Measurements from ENCODE around the gene SRC.

SRC gene

DNA sequence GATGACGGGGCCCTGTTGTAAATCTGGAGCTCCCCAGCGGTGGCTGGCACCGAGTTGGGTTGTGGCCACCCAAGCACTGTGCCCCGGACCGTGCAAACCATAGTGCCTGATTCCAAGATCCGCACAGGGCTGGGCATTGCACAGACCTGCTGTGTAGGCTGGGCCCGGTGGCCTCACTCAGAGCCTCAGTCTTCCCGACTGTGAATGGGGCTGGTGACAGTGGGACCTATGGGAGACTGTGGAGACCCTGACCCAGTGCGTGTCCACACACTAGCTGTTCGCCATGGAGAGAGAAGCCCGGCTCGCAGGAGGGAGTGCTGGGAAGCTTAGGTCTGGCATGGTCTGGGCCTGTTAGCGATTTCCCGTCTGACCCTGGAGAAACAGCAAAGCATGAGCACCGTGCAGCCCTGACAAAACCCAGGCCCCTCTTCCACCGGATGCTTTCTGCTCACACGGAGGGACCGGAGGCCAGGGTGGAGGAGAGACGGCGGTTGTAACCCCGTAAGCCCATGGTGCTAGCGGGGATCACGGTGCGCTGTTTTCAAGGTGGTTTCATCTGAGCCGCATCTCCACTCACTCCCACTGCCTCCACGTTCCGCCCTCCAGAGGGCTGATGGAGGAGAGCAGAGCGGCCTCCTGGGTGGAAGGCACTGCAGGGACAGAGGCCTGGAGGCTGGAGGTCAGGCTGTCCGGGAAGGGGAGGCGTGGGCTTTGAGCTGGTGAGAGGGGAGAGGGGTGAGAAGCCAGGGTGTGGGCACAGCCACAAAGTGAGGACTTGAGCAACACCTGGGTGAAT, 52.2 kb downstream of the SRC start:
- no peak for DNase-seq

DNA sequence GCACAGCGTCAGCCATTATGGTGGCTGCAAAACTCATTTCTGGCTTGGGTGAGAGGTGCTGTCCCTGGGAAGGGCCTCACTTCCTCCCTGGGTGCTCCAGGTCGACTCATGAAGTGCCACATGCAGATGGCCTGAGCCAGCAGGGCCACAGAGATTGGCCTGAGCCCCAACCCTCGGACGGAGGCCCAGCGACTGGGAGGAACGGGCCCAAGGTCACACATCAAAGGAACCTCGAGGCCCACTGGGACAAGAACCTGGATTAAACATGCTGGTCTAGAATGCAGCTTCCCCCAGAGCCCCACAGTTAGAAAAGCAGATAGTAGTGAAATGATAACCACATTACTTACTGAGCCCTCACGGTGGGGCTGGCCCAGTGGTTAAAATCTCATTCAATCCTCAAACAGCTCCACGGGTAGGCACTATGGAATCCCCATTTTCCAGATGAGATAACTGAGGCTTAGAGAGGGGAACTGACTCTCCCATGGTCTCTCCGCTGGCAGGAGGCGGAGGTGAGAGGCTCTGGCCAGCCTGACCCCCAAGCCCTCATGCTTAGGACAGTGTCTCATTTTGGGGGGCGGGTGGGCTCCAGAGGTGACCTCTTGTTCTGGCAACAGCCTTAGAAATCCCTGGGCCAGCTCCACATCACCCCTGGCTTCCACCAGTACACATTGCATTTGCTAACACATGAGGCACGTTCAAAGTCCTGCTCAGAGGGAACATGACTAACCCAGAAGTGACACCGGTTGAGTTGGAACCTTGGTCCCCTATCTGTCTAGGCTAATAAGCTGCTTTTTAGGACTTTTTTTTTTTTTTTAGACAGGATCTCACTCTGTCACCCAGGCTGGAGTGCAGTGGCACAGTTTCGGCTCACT, 53.0 kb downstream of the SRC start:
- DNase-seq, result no peak

DNA sequence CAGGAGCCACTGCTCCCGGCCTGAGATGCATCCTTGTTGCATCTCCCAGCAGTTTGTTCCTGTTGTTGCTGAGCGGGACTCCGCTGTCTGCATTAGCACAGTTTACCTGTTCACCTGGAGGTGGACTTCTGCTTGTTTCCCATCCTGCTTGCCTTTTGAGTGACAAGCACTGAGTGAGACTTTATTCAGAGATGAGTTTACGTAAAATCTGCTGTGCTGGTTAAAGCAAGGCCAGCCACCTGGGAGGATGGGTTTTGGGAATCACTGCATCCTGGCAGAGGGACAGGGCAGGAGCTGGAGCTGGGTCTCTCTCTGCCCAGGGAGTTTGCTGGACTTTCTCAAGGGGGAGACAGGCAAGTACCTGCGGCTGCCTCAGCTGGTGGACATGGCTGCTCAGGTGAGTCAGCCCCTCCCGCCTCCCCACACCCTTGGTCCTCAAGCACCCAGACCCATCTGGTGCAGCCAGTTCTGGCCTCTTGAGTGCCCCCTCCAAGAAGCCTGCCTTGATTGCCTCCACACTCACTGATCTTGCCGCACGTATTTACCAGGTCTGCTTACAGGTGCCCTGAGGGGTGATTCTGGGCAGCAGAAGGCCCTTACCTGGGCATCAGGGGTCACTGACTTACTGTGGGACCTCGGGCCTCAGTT, 55.5 kb downstream of the SRC start:
- no peak for DNase-seq

DNA sequence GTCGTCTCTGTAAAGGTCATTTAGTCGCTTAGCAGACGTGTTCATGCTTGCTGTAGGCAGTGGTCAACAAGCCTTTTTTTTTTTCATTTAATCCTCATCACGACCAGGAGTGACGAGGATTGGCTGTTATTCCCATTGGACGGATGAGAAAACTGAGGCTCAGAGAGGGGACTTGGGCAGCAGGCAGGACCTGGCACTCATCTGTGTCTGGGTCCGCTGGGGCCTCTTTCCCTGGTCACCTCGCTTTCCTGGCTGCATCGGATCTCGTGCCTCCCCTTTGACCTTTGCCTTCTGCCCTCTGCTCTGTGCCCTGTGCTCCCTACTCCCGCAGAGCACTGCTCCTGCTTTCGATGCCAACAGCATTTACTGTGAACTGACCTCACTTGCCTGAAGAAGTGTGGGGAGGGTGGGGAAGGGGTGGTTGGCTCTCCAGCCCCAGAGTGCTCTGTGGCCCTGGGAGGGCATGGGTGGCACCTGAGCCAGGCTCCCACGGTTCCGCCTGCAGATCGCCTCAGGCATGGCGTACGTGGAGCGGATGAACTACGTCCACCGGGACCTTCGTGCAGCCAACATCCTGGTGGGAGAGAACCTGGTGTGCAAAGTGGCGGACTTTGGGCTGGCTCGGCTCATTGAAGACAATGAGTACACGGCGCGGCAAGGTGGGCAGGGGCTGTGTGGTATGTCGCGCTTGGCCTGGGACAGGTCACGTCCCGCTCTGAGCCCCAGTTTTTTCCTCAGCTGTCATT, 56.2 kb downstream of the SRC start:
- DNase-seq, result no peak

DNA sequence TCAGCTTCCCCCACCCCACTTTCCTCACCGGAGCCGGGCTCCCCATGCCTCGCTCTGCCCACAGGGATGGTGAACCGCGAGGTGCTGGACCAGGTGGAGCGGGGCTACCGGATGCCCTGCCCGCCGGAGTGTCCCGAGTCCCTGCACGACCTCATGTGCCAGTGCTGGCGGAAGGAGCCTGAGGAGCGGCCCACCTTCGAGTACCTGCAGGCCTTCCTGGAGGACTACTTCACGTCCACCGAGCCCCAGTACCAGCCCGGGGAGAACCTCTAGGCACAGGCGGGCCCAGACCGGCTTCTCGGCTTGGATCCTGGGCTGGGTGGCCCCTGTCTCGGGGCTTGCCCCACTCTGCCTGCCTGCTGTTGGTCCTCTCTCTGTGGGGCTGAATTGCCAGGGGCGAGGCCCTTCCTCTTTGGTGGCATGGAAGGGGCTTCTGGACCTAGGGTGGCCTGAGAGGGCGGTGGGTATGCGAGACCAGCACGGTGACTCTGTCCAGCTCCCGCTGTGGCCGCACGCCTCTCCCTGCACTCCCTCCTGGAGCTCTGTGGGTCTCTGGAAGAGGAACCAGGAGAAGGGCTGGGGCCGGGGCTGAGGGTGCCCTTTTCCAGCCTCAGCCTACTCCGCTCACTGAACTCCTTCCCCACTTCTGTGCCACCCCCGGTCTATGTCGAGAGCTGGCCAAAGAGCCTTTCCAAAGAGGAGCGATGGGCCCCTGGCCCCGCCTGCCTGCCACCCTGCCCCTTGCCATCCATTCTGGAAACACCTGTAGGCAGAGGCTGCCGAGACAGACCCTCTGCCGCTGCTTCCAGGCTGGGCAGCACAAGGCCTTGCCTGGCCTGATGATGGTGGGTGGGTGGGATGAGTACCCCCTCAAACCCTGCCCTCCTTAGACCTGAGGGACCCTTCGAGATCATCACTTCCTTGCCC, 57.4 kb downstream of the SRC start:
- DNase-seq, result no peak

DNA sequence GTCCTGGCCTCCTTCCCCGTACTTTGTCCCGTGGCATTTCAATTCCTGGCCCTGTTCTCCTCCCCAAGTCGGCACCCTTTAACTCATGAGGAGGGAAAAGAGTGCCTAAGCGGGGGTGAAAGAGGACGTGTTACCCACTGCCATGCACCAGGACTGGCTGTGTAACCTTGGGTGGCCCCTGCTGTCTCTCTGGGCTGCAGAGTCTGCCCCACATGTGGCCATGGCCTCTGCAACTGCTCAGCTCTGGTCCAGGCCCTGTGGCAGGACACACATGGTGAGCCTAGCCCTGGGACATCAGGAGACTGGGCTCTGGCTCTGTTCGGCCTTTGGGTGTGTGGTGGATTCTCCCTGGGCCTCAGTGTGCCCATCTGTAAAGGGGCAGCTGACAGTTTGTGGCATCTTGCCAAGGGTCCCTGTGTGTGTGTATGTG, 58.5 kb downstream of the SRC start:
- DNase-seq, result no peak

DNA sequence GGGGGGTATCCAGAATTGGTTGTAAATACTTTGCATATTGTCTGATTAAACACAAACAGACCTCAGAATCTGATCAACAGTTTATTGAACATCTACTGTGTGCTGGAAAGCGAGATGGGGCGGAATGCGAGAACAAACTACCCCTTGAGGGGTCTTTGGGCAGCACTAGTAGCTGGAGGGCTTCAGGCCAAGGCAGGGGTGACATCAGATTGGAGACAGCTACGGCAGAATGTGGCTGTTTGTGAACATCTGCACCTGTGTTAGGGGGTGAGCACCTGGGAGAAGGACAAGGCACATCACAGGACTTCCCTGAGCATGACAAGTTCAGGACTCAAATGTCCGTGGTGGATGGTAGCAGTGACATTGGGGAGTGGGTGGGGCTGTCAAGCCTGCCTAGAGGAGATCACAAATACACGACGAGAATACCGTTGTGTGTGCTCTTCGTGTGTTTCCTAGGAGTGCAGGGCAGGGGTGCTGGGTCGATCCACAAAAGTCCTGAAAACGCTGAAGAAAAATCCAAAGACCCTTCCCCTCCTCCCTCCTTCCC, 59.5 kb downstream of the SRC start:
- no peak for DNase-seq

DNA sequence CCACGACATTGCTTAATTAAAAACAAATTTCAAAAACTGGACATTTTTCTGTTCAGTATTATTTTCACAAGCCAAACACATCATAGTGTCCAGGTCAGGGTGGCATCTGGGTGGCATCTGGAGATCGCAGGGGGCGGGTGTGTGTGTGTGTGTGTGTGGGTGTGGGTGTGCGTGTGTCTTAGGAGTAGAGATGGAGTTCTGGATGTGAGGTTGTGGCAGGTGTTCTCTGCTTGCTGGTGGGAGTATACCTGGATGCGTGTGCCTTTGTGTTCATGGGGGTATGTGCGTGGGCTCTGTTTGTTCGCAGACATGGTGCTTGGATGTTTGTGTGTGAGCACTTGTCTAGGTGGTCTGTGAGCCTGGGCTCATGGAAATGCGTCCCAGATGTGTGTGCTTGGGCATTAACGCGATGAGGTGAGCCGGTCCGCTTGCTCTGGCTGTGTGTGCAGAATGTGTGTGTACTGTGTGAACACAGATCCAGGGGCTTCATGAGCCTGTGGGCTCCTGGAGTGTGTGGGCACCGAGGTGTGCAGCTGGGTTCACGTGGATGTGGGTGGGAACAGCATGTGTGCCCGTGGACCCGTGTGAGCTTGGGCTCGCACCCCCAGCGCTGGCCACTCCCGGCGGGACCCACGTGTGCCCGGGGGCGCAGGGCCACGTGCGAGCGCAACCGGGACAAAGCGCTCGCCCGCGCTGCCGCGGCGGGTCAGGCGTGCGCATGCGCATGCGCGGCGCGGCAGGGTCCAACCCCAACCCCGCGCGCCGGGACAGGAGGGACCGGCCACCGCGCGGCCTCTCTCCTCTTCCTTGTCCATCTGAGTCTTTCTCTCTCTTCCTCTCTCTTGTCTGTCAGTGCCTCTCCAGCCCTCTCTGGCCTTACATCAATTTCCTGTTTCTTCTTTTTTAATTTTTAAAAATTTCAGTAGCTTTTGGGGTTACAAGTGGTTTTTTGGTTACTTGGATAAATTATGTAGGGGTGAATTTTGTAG, 60.4 kb downstream of the SRC start:
- no peak for DNase-seq

DNA sequence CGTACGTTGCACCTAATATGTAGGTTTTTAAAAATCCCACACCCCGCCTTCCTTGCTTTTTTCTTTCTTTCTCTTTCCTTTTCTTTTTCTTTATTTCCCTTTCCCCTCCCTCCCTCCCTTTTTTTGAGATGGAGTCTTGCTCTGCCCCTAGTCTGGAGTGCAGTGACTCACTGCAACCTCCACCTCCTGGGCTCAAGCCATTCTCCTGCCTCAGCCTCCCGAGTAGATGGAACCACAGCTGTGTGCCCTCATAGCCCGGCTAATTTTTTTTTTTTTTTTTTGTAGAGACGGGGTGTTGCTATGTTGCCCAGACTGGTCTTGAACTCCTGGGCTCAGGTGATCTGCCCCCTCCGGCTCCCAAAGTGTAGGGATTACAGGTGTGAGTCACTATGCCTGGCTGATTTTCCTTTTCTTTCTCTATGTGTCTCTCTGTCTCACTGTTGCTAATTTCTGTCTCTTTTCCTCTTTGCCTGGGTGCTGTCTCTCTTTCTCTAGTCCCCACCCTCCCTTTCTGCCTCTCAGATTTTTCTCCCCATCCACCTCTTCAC, 61.2 kb downstream of the SRC start:
- no peak for DNase-seq

DNA sequence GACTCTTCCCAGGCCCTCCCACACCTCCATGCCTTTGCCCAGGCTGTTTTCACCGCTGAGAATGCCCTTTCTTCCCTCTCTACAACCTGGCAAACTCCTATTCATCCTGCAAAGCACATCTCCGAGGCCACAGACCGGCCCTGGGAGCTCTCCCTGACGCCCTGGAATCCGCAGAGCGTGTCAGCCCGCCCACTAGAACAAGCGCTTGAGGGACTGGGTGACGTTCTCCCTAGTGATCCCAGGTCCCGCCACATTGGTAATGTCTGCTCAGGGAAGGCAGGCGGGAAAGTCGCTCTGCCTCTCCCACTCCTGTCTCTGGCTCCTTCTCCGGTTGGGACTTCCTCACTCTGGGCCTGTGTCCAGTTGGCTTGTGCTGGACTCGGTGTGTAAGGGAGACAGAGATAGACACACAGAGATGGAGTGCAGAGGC, 61.6 kb downstream of the SRC start:
- DNase-seq, result no peak

DNA sequence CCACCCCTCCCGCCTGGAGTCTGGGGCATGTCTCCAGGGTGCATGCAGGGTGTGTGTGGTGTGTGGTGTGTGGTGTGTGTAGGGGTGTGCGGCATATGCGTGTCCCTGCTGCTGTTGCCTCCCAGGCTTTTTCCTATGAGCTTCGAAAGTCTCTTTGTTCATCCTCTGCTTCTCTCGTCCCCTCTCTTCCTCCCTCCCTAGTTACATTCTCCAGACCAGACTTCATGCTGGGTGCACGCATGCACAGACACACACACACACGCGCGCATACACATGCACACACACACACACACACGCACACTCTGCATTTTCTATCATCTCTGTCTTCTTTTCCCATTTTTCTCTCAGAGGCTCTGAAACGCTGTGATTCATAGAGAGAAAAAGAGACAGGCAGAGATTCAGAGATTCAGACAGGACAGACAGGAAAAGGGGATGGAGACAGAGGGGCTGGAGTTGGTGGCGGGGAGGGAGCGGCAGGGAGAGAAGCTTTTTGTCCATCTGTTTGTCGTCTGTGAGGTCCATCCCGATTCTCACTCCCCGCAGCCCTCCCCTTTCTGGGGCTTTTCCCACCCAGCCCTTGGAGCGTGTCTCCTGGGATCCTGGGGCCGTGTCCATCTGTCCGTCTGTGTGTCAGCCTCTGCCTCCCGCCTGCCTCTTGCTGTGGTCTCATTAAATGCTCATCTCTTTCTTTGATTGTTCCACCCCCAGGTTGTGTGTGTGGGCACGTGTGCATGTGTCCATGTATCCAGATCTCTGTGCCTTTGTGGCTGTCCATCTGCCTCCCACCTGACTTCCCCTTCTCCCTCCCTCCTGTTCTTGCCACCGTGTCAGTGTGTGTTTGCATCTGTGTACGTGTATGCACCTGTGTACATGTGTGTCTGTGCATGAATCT, 62.6 kb downstream of the SRC start:
- no peak for DNase-seq

DNA sequence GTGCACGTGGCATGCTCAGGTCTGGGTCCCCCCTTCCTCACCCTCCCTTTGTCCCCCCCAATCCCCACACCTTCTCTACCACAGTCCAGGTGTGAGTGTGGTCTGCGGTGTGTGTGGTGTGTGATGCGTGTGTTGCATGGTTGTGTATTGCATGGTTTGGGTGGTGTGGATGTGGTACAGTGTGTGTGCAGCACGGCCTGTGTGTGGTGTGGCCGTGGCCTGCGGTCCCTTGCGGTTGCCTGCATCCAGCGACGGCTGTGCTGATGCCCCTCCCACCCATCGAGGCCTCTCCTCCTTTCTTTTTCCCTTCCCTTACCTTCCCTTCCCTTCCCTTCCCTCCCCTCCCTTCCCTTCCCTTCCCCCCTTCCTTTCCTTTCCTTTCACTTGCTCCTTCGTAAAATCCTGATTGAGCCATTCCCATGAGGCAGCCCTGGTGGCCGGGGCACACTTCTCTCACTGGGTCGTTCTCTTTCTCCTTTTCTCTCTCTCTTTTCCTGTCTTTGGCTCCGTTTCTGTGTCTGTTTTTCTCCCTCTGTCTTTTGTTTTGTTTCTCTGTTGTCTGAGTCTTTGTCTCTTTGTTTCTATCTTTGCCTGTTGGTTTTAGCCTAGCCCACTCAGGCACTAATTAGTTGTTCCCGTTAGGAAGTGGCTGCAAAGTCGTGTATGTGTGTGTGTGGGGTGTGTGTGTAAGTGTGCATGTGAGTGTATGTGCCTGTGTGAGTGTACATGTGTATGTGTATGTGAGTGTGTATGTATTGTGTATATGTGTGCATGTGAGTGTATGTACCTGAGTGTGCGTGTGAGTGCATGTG, 65.7 kb downstream of the SRC start:
- DNase-seq, result no peak

DNA sequence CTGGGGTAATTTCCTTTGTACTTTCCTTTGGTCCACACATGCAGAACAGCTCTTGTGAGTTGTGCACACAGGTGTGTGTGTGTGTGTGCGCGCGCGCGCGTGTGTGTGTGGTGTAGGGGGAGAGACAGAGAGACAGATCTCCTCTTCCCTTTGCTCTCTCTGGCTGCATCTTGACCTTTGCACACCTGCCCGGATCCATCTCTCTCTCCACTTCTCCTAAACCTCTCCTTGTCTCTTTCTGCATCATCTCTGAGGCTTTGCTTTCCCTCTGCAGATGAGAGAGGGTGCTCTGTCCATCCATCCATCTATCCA, 67.0 kb downstream of the SRC start:
- no peak for DNase-seq

DNA sequence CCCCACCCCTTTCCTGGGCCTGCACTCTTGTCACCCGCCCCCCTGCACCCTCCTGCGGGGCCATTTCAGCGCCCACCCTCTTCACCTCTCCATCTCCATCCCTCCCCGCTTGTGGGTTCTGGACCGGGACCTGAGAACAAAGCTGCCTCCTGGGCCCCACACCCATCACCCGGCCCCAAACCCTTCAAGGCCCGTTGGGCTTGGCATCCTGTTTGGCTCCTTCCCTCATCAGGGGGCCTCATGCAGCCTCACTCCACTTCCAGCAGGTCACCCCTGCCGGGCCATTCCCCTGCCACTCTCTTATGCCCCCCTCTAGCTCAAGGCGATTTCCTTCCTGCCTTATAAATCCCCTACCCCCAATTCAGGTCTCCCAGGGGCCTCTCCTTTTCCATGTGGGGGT, 67.4 kb downstream of the SRC start:
- DNase-seq, result no peak

DNA sequence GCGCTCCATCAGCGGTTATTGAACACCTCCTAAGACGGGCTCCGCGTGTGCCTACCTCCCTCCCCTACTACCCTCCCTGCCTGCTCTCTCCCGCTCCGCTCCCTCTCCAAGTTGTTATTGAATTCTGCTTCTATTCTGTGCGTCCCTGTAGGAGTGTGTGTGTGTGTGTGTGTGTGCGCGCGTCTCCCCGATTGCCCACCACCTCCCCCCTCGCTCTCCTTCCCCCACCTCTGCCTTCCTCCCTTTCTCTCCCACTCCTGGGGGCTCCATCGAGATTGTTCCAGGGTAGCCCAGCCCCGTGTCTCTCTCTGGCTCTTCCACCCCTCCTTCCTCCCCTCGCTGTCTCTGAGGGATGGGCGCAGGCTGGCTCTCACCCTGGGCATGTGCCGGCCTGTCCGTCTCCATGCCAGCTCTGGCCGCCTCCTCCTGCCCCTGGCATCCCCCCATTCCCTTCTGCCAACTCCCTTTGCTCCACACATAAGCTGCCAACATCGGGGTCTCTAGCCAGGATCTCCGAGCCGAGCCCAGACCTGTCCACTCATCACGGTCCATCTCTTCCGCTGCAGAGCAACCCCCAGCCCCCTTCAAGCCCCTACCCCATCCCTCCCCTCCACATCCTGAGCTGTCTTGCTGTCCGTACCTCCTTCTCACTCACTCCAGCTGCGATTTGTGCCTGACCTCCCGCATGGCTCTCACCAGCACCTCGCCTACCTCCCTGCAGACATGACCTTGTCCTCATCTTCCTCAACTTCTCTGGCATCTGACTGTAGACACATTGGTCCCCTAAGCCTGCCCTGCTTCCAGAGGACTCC, 68.5 kb downstream of the SRC start:
- DNase-seq, result no peak

DNA sequence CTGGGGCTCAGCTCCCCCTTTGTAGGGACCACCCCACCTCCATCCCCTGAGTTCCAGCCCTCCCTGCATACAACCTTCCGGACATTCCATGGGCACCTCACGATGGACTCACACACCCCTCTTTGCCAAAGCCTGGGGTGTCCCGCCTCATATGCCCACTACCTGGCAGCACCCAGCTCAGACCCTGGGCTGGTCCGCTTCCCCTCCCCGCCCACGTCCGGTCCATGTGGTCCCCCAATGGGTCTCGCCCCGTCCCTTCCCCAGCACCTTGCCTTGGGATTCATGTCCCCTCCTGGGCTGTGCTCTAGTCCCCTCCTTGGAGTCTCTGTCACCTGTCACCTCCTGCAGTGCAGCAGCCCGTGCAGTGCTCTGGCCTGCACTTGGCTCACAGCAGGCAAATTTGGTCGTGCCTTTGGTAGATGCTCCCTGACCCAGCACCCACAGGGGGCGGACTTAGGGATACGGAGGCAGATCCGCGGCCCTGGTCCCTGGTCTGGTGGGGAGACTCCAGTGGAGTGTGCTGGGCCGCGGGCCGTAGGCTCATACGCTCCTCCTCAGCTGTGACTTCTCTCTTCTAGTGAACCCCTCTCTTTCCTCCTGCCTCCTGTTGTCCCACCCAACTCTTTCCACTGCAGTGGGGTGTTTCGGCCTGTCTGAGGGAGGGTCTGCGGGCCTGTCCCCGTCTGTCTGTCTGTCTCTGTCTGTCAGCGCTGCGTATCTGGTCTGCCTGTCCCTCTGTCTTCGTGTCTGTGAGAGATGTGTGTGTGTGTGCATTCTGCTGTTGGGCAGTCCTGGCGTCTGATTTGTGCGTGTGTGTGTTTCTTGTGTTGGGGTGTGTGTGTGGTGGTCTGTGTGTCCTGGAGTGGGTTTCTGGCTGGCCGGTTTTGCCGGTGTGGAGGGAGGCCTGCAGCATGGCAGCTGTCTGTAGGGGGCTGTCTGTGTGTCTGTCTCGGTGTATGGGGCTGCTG, 69.5 kb downstream of the SRC start:
- DNase-seq, result no peak

All from activated CD4-positive, CD25-positive, alpha-beta regulatory T cell (primary cell).